Activated T-cell treated with anti-CD3 and anti-CD28 coated beads, Interleukin-2, amount 50 U/mL, for 1 hour (primary cell): ENCODE measurements around the gene POC5.
"Not testable (repeated sequence)": the region's sequence is repeated elsewhere in the genome, so short reads cannot be mapped to it uniquely, and the experiment has no call there.

Experiments
- DNase-seq: peaks from one replicate; pipeline ENCODE4 v3.0.0-alpha.2; 2020

The POC5 gene, protein sequence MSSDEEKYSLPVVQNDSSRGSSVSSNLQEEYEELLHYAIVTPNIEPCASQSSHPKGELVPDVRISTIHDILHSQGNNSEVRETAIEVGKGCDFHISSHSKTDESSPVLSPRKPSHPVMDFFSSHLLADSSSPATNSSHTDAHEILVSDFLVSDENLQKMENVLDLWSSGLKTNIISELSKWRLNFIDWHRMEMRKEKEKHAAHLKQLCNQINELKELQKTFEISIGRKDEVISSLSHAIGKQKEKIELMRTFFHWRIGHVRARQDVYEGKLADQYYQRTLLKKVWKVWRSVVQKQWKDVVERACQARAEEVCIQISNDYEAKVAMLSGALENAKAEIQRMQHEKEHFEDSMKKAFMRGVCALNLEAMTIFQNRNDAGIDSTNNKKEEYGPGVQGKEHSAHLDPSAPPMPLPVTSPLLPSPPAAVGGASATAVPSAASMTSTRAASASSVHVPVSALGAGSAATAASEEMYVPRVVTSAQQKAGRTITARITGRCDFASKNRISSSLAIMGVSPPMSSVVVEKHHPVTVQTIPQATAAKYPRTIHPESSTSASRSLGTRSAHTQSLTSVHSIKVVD

GRCh38 chr5:75717082-75717922 lies at the start of gene POC5:
POC5 (minus strand) TSS chr5:75717437; CDS start chr5:75712937, 4,500 bp downstream.
- peak; percentile 99 for DNase-seq

DNA sequence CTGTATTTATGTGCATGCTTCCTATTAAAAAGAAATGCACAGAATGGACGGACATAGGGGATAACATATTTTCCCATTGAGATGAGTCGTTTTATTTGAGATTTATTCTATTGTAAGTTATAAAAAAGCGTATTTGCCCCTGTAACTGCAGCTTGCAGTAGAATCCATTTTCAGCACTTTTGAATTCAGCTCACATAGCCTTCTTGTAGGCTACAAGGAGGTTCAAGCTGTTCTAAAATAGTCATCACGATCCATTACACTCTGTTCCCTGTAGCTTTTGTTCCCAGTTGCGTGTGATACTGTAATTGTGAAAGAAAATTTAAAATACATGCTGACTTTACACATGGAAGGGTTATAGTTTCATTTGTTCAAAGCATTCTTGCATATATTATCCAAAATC lies 40.9 kb upstream of the POC5 start:
- DNase-seq = no peak

DNA sequence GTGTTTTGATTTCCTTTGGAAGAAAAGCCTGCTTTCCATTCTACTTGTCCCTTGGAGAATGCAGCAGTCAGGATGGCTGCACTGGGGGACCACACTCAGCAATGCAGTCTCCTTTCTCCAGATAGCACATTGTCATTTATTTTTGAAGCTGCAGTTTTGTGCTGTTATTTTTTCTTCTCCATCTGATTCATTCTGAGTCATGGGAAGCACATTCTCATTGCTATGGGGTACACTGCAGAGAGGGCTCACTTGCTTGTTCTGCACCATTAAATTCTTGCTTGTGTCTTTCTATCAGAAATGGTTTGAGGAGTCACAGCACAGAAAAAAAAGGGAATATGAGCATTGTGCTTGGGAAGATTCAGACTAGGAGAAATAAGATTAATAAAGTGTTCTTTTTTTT lies 39.7 kb upstream of the POC5 start:
- no peak for DNase-seq

DNA sequence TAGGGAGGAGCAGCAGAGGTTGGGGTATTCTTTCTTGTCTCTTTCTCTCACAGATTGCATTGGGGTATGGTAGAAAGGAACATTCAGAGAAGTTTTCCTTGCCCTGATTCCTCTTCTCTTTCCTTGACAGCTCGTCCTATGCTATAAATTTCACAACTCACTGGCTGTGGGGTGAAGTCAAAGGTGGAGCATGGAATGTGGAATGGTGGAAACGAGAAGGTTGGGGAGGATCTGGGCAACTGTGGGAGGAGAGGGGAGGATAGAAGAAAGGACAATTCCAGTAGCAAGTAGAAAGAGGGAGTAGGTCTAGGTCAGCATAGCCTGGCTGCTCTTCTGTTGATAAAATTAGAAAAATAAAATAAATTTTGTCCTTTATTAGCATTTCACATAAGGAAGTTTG lies 39.0 kb upstream of the POC5 start:
- no peak for DNase-seq

- no peak for DNase-seq
Observed at GRCh38 chr5:75753182-75753581, 35.9 kb upstream of the POC5 start.

GRCh38 chr5:75744355-75744754 lies 27.1 kb upstream of the POC5 start:
- no peak for DNase-seq

DNA sequence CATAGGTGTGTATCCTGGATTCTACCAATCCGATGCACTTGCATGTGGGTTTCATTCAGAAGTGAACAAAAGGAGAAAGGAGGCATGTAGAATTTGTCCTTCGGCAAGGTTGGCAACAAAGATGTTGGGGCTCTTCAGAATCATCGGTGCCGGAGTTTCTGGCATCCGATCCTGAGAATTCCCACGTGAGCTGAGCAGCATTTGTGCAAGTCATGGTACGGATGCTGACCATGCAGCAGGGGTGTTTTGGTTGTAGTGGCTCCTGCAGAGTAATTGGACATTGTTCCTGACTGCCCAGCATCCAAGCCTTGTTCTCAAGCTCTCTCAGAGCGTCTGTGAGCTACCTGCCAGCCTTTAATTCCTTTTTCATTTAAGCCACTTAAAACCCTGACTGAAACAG lies 19.0 kb upstream of the POC5 start:
- DNase-seq = no peak

- DNase-seq = peak; percentile 22
Observed at GRCh38 chr5:75734913-75735789, 17.9 kb upstream of the POC5 start.

- no peak for DNase-seq
Observed at GRCh38 chr5:75733767-75734166, 16.5 kb upstream of the POC5 start.

DNA sequence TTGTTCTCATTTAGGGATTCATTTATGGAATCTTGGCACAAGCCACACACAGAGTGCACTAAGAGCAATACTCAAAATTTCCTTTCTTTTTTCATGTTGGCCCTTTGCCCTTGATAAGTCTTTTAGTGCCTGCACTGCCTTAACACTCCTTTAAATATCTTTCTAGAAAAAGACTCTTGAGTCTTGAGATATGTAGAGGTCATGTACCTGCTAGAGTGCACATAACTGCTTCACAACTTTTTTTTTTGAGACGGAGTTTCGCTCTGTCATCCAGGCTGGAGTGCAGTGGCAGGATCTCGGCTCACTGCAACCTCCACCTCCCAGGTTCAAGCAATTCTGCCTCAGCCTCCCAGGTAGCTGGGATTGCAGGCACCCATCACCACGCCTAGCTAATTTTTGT lies 14.3 kb upstream of the POC5 start:
- not testable (repeated sequence) for DNase-seq

DNA sequence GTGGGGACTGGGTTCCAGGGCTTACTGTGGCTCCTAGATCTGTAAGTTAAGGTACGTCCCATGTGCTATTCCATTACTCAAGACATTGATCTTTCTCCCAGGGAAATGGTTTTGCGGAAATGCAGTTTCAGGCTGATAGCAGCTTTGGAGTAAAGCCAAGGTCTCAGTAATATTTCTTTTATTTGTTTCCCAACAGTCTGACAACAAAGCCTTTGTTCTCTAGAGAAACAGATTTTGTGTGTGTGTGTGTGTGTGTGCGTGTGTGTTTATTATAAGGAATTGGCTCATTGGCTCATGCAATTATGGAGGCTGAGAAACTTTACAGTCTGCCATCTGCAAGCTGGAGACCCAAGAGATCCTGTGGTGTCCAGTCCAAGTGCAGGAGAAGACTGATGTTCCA lies 12.1 kb upstream of the POC5 start:
- no peak for DNase-seq

DNA sequence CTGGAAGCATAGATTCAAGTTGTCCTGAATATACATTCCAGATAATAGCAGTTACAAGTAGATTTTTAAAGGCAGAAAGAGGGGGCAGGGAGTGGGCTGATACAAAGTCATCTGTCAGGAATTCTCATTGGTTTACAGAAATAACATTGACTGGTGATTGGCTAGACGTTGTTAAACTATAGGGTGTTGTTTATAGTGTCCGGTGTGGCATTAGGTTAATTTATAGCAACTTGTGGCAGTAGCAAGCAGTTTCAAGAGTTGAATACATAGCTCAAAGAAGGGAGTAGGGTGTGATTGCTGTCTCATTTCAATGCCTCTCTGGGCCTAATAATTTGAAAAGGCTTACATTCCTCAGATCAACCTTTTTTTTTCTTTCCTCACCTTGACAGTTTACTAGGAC lies 10.7 kb upstream of the POC5 start:
- DNase-seq = no peak

GRCh38 chr5:75726224-75726623 lies 9.0 kb upstream of the POC5 start:
- not testable (repeated sequence) for DNase-seq

- DNase-seq = no peak
Observed at GRCh38 chr5:75723378-75723777, 6.1 kb upstream of the POC5 start.

- no peak for DNase-seq
Observed at GRCh38 chr5:75721573-75721972, 4.3 kb upstream of the POC5 start.

- DNase-seq = no peak
Observed at GRCh38 chr5:75720882-75721281, 3.6 kb upstream of the POC5 start.

DNA sequence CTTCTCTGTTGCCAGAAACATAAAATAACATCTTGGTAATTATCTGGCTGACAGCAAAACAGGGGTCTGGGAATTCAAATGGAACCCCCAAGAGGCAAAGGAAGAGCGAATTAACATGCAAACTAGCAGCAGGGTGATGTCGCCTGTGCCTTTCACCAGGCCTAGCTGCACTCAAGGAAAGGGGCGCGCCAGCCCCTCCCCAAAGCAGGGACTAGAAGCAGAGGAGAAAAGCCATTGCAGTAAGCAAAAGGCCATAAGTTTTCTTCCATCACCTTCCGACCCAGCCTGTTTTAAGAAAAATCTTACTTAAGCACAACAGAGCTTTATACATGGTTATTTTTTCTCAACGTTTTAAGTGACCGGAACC lies 539 bp downstream of the POC5 start:
- no peak for DNase-seq

GRCh38 chr5:75712091-75712490 lies 5.1 kb downstream of the POC5 start:
- DNase-seq = no peak

DNA sequence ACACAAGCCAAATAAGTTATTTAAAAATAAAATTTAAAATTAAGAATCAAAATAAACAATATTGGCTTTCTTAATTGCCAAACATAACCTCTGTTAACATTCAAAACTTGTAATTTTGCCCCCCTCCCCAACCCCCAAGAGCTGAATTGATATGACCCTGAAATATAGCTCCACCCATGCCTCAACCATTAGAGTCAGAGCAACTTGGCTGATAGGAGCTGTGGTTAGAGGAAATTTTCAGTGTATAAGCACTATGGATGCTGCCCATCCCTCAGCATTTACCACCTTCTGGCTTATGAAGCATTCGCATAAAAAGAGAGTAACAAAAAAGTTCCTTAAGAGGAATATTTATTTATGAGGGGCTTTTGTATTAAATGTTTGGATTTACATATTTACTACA lies 6.1 kb downstream of the POC5 start:
- no peak for DNase-seq

DNA sequence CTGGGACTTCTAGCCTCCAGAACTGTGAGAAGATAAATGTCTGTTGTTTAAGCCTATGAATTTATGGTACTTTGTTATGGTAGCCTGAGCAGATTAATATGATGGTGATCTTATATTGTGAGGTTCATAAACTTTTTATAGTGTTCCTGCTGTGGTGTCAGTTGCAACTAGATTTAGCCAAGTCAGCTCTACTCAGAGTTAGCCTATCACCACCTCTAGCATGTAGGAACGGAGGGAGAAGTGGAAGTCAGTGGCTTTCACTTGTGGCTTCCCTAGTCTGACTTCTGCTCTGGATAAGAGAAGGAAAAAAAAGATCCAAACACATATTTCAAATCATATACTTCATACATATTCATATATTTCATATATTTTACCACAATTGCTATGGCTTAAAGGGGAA lies 6.6 kb downstream of the POC5 start:
- DNase-seq = no peak

- no peak for DNase-seq
Observed at GRCh38 chr5:75707911-75708509, 9.2 kb downstream of the POC5 start.

GRCh38 chr5:75706775-75707174 lies 10.5 kb downstream of the POC5 start:
- no peak for DNase-seq
